Dedifferentiated amniotic fluid mesenchymal stem cell (primary cell): ENCODE data around the gene NHS.
A peak's percentile ranks its signal among the peaks of the same experiment; 100 is the strongest.

Experiments
- DNase-seq: peaks from one replicate; pipeline ENCODE4 v3.0.0-alpha.2; 2016; ENCODE audit errors: extremely low spot score

Gene NHS

GRCh38 chrX:17374619-17375366 is at the start of gene NHS:
TSS of gene NHS (plus strand) at chrX:17375200. CDS start at chrX:17375758, 558 bp downstream.
- peak; percentile 69 for DNase-seq

GRCh38 chrX:17328837-17329236 is 46.2 kb upstream of the NHS start:
- DNase-seq, result no peak

- no peak for DNase-seq
Observed at GRCh38 chrX:17336377-17336776, 38.6 kb upstream of the NHS start.

GRCh38 chrX:17355976-17356375 is 19.0 kb upstream of the NHS start:
- DNase-seq, result no peak

DNA sequence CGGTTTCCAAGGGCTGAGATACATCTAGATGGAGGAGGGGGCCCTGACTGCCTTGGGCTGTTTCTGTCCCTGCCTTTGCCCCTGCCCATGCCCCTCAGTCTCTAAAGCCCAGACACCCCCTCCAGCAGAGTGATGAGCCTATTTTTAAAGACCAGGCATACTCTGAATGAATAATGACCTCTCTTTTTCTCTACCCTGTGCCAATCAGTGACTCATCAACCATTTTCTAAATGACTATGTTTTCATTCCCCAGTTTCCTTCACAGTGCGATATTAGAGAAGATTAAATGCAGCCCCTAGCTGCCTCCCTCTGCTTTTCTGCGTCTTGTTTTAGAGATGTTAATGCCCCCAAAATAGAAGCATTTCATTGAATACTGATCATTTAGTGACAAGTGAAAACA is 15.5 kb upstream of the NHS start:
- DNase-seq, result no peak

GRCh38 chrX:17361620-17362019 is 13.4 kb upstream of the NHS start:
- DNase-seq, result no peak

DNA sequence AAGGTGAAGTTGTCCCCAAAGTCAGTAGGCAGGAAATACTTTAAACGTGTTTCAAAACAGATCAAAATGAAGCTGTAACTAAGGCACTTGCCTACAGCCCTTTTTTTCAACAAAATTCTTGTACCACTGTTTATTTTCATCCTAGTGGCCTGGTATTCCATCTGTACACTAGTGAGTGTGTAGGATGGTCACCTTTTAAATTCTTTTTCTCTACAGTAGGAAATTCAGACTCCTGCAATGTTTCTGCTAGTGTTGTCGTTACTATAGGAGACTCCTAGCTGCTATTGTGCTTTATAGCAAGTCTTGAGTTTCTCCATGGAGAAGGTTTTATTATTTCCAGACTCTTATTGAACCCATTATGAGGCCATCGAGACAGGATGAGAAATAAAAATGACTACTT is 7.0 kb upstream of the NHS start:
- DNase-seq, result no peak

GRCh38 chrX:17369309-17369708 is 5.7 kb upstream of the NHS start:
- no peak for DNase-seq

DNA sequence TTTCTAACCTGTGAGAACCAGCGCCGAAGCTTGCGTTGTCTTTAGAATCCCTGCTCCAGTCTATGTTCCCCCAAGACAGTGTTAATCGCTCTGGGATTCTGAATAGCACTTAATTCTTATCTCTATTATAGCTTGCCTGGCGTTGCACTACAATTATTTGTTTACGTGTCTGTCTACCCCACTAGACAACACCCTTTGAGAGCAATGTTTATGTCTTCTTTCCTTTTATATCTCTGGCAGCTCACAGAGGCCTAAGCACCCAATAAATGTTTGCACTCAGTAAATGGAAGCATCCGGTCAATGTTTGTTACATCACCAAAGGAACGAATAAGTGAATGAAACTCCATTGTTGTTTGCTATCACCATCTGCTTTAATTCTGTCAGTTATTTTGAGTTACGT is 4.8 kb upstream of the NHS start:
- DNase-seq, result no peak

DNA sequence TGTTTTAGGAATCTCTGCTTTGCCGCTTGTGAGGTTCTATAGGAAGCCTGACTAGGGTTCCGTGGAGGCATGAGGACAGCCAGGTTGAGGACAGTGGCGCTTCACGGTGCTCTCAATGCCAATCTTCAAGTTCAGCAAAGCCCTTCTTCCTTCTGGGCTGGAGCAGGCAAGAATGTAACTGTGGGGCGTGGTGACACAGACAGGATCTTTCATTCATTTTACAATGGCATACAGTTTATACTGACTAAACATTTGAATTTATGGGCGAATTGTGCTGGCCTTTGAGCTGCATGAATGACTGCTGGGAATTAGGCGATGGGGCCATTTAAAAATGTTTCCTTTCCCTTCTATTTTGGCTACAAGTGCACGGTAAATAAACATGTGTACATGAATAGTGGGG is 2.9 kb upstream of the NHS start:
- no peak for DNase-seq

GRCh38 chrX:17373337-17373736 is 1.7 kb upstream of the NHS start:
- no peak for DNase-seq

DNA sequence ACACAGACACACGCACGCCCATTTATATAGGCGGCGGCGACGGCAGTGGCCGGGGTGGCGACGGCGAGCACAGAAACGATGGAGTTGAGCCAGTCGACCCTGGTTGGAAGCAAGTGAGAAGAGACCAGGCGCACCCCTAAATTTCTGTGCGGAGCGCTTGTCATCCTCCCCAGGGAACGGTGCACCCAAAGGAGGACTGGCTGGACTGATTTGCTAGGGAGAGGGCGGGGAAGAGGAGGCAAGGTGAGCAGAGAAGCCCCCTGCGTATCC is 302 bp downstream of the NHS start:
- DNase-seq, result no peak

- no peak for DNase-seq
Observed at GRCh38 chrX:17375637-17376430, 834 bp downstream of the NHS start.

- no peak for DNase-seq
Observed at GRCh38 chrX:17376431-17377077, 1.6 kb downstream of the NHS start.

DNA sequence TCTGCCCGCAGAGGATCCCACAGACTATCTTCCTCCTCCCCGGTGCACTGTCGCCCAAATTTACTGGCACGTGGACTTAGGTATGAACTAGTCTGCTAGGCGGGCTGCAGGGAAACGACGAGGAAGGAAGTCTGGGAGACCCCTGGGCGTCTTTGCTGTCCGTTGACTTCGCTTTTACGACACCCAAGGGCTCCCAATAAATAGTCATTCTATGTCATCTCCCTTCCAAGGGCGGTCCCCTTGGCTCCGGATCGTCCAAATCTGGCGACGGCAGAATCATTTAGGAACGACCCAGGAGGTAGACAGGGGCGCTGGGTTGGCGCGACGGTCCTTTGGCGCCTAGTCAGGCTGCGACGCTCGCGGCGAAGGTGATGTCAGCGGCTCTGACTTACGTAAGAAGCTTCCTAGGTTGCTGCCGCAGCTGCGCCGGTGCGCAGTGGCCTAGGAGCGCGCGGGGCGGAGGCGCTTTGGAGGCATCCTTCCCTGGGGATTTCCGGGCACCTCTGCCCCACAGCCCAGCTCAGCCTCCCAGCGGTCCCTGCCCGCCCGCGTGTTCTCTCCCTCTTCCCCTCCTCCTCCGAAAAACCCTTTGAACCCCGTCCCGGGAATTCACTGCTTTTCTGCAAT is 2.2 kb downstream of the NHS start:
- DNase-seq, result no peak

GRCh38 chrX:17377795-17378194 is 2.8 kb downstream of the NHS start:
- no peak for DNase-seq

DNA sequence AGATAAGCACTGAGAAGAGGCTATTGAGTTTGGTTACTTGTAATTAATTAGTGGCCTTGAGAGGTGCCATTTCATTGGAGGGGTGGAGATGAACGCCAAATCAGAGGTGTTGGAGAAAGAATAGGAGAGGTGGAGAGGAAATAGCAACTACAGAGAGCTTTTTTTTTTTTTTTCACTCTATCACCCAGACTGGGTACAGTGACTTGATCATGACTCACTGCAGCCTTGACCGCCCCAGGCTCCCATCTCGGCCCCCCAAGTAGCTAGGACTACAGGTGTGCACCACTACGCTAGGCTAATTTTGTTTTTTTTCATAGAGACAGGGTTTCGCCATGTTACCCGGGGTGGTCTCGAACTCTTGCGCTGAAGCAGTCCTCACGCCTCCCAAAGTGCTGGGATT is 5.2 kb downstream of the NHS start:
- no peak for DNase-seq

- DNase-seq, result no peak
Observed at GRCh38 chrX:17390419-17390850, 15.4 kb downstream of the NHS start.

DNA sequence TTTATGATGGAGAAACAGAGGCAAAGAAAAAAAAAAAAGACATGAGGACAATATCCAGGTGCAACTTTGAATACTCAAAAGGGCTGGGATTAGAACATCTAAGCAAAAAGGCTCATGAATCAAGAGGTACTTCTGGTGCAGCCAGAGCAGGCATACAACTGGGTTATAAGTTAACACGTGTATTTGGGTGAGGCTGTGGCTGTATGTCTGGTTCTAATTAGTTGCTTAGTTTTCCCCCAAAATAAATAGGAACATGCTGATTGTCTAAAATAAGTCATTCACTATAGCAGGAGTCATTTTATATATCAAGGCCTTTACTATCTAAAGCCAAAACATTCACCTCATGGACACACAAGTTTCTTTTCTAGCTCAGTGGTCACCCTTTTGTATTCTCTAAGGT is 20.2 kb downstream of the NHS start:
- DNase-seq, result no peak

GRCh38 chrX:17397074-17397473 is 22.1 kb downstream of the NHS start:
- no peak for DNase-seq

- DNase-seq, result no peak
Observed at GRCh38 chrX:17403189-17403691, 28.2 kb downstream of the NHS start.

- no peak for DNase-seq
Observed at GRCh38 chrX:17403972-17404371, 29.0 kb downstream of the NHS start.
